GM18499 (cell line): ENCODE measurements around the gene APBA1.

Experiments
- ATAC-seq: cut with Tn5 transposase; IDR thresholded peaks from one replicate; pipeline ENCODE4 v1.9.1; 2021; ENCODE audit warnings: moderate number of reproducible peaks; ENCODE audit not compliant: insufficient read depth, unreplicated experiment

The APBA1 gene

DNA sequence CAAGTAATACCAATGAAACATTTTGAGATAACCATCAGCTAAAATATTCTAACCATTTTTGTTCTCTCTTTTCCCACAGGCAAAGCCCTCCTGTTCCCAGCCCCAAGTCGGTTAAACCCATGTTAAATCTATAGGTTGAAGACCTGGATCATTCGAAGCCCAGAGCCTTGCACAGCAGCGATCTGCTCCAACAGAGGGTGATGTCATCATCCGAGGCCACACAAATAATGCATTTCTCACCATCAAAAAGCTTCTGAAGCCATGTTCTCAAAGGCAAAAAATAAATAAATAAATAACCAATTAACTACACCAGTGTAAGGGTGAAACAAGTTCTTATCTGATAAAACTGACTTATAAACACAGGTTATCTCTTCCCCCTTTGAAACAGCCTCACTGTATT lies 178.0 kb downstream of the APBA1 start:
- ATAC-seq = no peak

DNA sequence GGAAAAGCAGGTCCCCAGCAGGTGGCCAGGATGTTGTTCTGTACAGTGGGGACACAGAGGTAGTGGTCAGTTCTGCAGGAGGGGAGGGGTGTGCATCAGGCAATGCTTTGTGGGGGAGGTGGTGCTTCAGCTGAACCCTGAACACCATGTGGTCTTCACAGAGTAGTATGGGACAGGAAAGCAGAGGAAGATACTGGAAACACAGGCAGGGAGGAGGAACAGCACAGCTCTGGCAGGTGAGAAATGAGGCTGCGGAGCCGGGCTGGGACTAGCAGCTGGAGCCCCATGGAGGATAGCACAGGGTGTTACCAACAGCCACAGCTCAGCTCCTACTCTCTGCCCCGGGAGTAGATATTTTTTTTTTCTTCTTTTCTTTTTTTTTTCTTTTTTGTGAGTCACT lies 185.7 kb downstream of the APBA1 start:
- no peak for ATAC-seq

DNA sequence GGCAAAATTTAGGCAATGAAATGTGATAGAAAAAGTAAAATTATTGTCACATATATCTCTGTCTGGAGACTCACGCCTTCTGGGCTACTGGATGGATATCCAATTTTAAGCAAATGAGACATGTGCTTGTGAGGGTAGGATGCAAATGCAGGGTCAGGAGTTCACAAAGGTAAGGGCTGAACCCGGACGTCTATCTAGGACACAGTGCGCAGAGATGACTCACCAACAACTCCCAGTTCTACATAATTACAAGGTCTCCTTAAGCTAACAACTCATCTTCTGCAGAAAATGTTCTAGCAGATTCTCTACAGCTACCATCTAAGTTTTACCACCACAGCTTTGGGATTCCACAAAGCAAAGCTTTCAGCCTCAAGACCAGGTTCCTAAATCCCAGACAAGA lies 186.7 kb downstream of the APBA1 start:
- ATAC-seq = no peak

DNA sequence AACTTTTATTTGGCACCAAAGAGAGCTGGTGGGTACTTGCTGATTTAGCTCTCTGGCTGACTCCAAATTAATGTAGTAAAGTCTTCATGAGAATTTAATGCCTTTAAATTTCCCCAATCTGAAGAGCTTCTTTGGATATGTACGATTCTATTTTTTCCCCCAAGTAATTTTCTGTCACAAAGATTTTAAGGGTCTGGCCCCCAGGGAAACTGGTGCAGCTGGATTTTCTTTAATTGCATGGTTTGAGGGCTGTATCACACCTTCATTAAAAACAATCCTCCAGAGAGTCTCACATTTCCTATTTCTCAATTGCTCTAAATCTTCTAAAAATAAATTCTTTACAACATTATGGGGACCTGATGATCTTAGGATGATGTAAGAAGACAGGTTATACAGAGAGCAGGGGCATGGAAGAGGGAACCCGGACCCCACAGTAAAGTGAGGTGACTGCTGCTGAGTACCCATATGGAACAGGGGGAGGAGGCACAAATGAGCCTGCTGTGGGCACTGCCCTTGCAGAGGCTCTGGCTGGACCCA lies 188.2 kb downstream of the APBA1 start:
- ATAC-seq = no peak

DNA sequence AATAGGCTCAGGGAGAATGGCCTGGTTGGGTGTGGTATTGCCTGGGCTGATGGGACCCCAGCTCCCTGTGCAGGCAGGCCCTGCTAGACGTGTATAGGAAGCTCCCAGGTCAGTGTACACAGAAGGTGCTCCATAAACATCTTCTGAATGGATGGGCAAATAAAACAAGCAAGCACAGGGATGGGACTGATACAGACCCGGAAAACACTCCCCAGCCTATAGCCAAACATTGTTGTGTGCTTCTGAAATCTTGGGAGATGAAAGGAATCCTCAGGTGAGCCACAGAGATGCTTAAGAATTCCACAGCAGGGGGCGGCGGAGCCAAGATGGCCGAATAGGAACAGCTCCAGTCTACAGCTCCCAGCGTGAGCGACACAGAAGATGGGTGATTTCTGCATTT lies 195.4 kb downstream of the APBA1 start:
- ATAC-seq = no peak

DNA sequence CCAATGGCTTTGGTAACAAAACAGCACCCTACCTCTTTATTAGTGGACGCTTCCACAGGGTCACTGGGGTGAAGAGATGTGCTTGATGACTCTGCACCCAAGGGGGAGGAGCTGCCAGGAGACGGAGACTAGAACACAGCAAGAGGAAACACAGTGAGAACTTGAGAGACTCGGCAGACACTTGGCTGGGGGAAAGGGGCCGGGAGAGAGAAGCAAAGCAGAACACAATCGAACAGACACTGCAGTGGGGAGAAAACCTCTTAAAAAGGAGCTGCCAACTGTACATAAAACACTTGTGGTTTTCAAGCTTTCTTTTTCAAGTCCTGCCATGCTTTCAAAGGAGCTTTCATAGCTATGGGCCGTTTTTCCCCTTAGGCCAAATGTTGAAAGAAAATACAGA lies 196.2 kb downstream of the APBA1 start:
- no peak for ATAC-seq

DNA sequence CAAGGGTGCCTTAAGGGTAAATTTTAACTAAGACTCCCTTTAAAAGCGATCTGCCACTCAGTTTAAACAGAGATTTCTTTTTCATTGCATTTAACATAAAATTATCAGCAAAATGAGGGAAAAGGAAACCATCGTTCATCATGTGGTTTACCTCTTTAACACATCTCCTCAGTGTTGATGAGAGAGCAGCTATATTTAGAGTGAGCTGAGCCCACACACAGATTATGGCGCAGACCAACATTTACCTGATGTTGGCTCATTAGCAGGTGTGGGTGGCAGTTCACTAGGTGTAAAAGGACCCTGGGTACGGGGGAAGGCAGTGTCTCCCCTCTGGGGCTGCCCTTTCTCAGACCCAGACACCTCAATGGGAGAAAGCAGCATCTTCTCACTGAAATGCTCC lies 197.3 kb downstream of the APBA1 start:
- ATAC-seq = no peak

DNA sequence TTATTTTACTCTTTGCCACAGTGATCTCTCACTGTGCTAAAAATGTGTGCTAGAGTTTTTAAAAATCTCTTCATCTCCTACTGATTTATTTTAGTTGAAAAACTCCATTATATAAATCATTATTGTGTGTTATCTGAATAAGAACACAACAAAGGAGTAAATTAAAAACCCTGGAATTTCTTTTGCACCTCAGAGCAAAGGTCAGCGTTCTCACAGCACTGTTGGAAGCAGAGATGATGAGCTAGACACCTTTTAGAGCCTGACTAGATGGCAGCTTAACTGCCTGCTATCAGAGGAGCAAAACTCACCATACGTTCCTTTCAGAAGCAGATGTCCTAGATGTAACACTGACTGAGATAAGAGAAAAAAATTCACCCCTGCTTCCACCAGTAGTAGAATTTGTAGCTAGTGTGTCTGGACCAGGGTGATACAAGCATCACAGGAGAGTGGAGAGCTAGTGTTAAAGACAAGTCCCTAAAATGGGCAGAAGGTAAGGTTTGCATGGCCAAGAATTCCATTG lies 200.0 kb downstream of the APBA1 start:
- no peak for ATAC-seq

DNA sequence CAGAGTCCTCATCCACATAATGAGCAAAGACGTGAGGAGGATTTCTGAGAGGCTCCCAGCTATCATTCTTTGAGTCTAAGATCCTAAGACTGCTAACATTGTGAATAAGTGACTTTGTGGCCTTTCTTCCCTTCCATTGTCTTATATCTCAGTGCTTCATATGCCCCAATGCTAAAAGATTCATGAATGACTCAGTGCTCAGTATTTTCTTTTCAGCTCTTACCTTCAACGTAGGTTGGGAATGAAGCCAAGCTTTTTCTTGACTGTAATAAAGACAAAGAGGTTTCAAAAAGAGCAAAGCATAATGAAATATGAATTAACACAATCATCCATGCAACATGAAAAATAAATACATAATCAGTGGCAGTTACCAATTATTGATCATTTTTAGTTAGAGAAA lies 200.7 kb downstream of the APBA1 start:
- no peak for ATAC-seq

DNA sequence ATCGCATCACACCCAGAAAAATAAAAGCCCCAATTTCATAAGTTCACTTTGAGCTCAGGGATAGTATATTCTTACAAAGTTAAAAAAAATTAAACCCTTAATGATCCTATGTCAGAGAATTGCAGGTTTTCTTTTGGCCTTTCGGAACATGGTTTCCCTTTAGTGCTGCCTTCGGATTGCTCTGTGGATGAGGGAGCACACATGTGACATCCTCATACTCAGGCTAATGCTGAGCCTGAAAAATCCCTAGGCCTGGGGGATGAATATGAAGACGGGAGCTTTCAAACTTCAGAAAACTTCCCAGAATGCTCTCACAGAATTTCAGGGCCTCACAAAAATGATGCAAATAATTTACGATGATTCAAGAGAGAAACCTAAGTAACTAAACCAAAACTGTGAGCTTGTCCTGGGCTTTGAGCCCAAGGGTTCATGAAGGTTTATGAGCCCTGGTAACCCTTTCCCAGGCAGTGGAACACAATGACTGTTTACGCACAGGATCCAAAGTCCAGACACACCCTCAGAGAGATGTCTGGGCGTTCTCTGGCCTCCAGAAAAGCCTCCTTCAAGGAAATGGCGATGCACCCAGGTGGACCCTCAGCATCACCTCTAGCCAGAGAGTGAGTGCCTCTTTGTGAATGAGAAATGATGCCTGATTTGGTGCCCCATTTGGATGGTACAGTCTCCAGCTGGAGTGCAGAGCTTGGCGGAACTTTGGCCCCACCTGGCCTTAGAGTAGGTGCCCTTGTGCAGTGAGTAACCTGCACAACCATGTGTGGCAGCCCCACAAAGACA lies 201.8 kb downstream of the APBA1 start:
- no peak for ATAC-seq

DNA sequence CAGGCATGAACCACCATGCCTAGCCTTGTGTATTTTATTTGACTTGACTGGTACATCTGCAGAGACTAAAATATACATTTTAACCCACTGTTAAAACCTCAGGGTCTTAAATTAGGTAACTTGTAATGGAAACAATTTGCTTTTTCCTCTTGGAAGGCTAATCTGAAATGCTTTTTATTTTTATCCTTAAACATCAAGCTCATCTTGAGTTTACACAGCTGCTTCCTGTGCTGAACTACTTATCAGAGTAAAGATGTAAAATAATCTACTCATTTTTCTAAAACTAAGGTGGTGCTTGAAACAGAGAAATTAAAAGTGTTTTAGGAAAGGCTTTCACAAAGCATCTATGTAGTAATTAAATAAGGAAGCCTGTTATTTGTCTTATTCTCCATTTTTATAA lies 203.0 kb downstream of the APBA1 start:
- no peak for ATAC-seq

DNA sequence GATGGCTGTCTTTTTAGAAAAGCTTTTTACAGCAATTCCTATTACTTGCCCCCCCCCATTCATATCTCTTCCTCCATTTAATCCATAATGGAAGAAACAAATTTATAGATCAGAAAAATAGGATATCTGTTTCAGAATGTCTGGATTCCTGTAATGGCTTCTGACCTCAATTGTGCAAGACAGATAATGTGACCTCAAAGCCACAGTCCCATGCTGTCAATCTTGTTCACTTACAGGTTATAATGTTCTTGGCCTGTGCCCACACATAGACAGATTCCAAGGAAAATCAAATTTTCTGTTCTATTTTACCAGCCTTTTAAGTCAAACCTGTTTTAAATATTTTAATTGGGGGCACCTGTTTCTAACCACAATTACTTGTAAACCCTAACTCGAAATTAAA lies 203.8 kb downstream of the APBA1 start:
- no peak for ATAC-seq

DNA sequence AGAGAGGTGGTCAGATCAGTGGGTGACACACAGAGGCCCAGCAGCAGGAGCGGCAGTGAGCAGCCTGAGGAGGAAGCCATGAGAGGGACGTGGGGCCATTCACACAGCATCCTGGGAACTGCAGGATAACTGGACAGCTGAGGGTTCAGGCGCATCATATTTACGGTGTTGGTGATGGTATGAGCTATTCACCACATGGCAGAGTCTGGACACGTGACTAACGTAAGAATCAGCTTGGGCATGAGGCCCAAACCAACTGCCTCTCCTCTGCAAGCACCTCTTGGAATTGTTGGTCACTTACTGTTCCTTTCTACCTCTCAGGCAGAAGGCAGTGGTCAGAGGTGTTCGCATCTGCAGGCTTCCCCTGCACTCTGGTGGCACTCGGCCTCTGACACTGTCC lies 206.0 kb downstream of the APBA1 start:
- ATAC-seq = no peak

DNA sequence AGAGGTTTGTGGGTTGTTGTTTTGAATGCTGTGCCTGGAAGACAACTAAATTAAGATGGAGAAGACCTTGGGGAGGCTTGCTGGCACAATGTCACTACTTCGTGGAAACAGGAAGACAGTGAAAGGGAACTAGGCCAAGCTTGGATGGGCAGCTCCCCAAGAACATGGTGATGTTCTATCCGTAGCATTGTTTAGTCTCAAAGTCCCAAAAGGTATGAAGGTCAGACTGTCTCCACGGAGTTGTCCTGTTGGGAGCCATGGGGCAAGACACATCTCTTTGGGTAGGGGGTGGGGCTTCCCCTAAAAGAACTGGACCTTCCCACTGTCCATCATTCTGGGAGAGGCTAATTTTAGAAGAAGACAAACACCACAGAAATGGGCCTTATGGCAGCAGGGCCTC lies 206.7 kb downstream of the APBA1 start:
- ATAC-seq = no peak

DNA sequence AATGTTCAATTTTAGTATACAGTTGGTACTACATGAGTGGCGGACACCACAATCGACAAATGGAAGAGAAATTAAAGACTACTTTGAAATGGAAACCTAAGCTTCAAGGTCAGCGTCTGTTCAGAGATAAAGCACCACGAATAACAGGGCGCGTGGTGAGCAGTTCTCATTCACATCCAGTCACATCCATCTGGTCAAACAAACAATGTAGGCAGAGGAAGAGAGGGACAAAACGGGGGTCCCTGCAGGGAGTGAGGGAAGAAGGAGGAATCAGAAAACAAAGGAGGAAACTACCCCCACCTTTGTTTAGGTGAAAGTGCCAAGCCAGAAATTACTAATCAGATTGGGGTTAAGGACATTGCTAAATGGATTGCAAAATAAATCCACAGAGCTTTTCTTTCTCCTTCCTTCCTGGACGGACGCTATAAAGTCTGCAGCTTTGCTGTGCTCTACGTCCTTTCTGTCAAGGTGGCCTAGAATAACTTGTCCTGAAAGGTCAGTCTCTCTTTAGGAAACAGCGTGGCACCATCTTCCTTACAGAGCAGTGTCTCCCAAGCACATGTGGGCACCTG lies 208.6 kb downstream of the APBA1 start:
- no peak for ATAC-seq

DNA sequence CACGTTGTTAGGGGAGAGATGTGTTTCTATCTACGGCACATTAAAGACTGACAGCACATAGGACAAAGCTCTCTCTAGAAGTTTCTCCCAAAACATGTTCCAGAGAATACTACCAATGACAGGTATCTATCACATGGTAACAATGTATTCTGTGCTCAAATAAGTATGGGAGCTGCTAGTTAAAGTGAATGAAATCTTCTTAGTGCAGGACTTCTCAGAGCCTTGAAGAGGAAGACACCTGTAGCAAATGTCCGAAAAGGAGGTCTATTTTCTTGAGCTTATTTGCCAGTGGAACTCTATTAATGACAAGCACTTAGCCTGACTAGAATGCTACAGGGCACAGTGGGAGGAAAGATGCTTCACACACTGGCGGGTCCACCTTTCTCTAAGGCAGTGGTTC lies 209.8 kb downstream of the APBA1 start:
- no peak for ATAC-seq

DNA sequence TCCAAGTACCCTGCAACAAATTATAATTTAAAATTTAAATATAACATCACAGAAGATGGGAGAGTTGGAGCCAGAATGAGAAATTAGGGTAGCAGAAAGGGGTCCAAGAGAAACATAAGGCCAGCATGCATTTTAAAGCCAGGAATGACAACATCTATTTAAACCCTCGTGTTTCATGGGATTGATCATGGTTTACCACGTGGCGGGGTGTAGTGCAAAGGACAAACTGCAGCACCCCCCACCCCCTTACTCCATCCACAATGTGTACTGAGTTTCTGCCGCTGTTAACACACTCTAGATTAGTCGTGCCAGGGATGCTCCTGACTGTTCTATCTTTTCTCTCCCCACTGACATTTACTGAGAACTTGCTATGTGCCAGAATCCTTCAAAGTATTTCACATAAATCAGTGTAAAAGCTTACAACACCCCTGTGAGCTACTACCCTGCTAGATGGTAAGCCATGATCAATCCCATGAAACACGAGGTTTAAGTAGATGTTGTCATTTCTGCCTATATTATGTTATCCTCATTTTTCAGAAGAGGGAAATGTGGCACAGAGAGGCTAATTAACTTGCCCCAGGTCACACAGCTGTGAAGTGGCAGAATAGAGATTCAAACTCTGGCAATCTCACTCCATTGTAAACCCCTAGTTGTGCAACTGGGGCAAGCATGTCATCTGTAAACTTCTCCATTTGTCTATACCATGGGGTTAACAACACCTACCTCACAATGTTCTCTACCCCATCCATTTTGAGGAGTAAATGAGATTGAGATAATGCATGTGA lies 210.9 kb downstream of the APBA1 start:
- ATAC-seq = no peak

DNA sequence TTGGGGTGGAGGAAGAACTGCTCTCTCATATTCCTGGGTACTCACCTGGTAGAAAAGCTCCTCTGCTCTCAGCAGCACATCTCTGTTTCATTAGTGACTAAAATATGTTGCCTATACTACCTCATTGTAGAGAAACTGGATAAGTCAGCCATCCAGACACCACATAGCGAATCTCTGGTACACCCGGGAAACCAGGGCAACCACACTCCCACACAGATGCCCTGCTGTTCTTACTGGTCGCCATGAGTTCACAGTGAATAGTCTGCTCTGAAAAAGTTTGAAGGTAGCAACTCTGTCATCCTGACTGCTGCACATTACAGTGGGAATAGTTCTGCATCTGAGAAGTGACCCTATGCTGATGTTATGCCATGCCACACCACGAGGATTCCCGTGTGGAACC lies 212.2 kb downstream of the APBA1 start:
- ATAC-seq = no peak

DNA sequence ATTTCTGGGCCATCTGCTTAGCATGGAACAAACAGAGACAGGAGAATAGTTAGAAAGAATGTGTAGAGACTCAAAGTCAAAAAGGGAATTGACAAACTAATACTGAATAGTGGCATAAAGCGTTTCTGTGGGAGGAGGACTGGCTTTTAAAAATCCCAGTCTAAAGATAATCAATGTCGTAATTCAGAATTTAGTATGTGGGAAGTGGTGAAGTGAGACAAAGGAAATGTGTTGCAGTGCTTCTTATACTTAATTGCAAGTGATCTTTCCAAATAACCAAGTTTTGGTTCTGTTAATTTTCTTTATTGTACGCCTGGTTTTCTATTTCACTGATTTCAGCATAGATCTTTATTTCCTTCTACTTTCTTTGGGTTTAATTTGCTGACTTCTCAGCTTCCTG lies 214.0 kb downstream of the APBA1 start:
- no peak for ATAC-seq

DNA sequence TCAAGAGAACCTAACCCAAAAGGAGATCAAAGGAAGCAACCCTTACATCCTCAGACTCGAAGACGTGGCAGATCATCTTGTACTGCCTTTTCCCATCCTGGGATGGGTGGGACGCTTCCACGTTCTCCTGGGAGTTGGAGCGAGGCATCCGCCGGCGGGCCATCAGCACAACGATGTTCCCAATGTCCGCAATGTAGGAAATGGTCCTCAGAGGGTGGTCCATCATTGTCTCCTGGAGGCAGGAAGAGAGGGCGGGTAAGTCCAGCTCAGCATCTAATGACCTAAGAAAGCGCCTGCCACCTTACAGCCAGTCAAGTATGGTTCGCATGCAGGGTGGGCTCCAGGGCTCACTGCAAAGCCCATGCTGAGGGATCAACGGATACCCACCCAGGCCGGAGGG lies 216.0 kb downstream of the APBA1 start:
- ATAC-seq = no peak

DNA sequence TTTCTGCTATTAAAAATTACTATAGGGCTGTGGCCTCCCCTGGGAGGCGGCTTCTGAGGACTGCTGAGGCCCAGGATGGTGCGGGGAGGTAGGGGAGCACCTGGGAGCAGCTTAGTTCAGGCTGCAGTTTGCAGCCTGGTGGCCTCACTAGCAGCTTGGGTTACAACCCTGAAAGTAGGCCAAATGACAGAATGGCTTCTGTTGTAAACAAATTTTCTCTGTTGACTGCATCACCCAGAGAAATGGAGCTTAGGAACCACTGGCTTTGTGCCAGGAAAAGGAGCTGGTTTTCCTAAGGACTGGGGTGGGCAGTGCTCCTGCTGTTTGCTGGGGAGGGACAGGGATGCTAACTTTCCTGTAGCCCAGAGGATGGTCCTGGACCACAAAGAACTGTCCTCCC lies 216.9 kb downstream of the APBA1 start:
- ATAC-seq = no peak
